IMR-90 (cell line): ENCODE results near the gene BCAS3. TPM values are rescaled to one million over a fixed set of nuclear protein-coding genes. Genes with fewer than 3 reads are reported as not detected.

Experiments
- ATAC-seq: fragments of 200-7000 bp; cut with Tn5 transposase; 2 replicates; pipeline ENCODE4 v1.9.1; 2020; ENCODE audit warnings: low read depth, mild to moderate bottlenecking, moderate library complexity
- BruUV-seq: library from RNA; stranded (reverse); fragments of 400-500 nt; replicated peaks from 2 replicates; lab custom pipeline; 2021; lab: Mats Ljungman, UMichigan
- CTCF ChIA-PET: fragments of 300-600 bp; formaldehyde crosslinking; extraction: SDS; loops from one replicate; lab custom pipeline; 2021; ENCODE audit warnings: antibody characterized with exemption; lab: Yijun Ruan, JAX
- POLR2A ChIA-PET: fragments of 300-600 bp; sonication (Branson Sonifier 250); formaldehyde crosslinking; loops from one replicate; lab custom pipeline; 2022; ENCODE audit warnings: antibody characterized with exemption; ENCODE audit not compliant: unreplicated experiment; lab: Charles Lee
- DNase-seq: peaks from one replicate; pipeline ENCODE4 v3.0.0; 2013
- H2AFZ ChIP-seq: replicated peaks from 2 replicates; pipeline ENCODE3; 2013; ENCODE audit warnings: low read length, mild to moderate bottlenecking; ENCODE audit not compliant: poor library complexity
- H2AK5ac ChIP-seq: 2 replicates; pipeline ENCODE4 v1.6.1; 2013; ENCODE audit warnings: low read depth, low read length, inconsistent platforms
- H2AK9ac ChIP-seq: replicated peaks from 2 replicates; pipeline ENCODE3; 2013; ENCODE audit warnings: mild to moderate bottlenecking, low read depth, low read length, moderate library complexity; ENCODE audit not compliant: poor library complexity
- H2BK120ac ChIP-seq: 2 replicates; pipeline ENCODE4 v1.6.1; 2013; ENCODE audit warnings: low read depth, low read length, inconsistent platforms
- H2BK15ac ChIP-seq: 3 replicates; pipeline ENCODE4 v1.6.1; 2013; ENCODE audit warnings: low read depth, low read length, inconsistent platforms
- H2BK20ac ChIP-seq: 2 replicates; pipeline ENCODE4 v1.6.1; 2013; ENCODE audit warnings: low read depth, mild to moderate bottlenecking, inconsistent platforms, low read length, moderate library complexity
- H2BK5ac ChIP-seq: 2 replicates; pipeline ENCODE4 v1.6.1; 2013; ENCODE audit warnings: mild to moderate bottlenecking, low read depth, low read length, inconsistent platforms; ENCODE audit not compliant: poor library complexity, severe bottlenecking
- H3K14ac ChIP-seq: replicated peaks from 2 replicates; pipeline ENCODE4 v1.6.1; 2013; ENCODE audit warnings: low read depth, low read length, inconsistent platforms
- H3K18ac ChIP-seq: 2 replicates; pipeline ENCODE4 v1.6.1; 2013; ENCODE audit warnings: low read depth, low read length, control low read depth
- H3K23ac ChIP-seq: 2 replicates; pipeline ENCODE4 v1.6.1; 2013; ENCODE audit warnings: low read depth, low read length, inconsistent platforms
- H3K27ac ChIP-seq: 2 replicates; pipeline ENCODE4 v1.5.1; 2013; ENCODE audit warnings: mild to moderate bottlenecking, control low read depth, low read length; ENCODE audit not compliant: insufficient read depth
- H3K27me3 ChIP-seq: 2 replicates; pipeline ENCODE4 v1.6.1; 2013; ENCODE audit warnings: low read length; ENCODE audit not compliant: control insufficient read depth, insufficient read depth
- H3K36me3 ChIP-seq: 2 replicates; pipeline ENCODE4 v1.6.1; 2013; ENCODE audit warnings: low read length, mixed read lengths; ENCODE audit not compliant: control insufficient read depth, insufficient read depth
- H3K4ac ChIP-seq: 2 replicates; pipeline ENCODE4 v1.6.1; 2013; ENCODE audit warnings: low read depth, low read length, inconsistent platforms
- H3K4me1 ChIP-seq: 2 replicates; pipeline ENCODE4 v1.6.1; 2013; ENCODE audit warnings: low read length, mixed read lengths; ENCODE audit not compliant: control insufficient read depth, insufficient read depth
- H3K4me2 ChIP-seq: 2 replicates; pipeline ENCODE4 v1.6.1; 2013; ENCODE audit warnings: low read depth, mild to moderate bottlenecking, control low read depth, low read length, moderate library complexity
- H3K4me3 ChIP-seq: 2 replicates; pipeline ENCODE4 v1.5.1; 2013; ENCODE audit warnings: low read depth, mild to moderate bottlenecking, control low read depth, low read length, moderate library complexity; ENCODE audit not compliant: insufficient read depth
- H3K56ac ChIP-seq: 2 replicates; pipeline ENCODE4 v1.6.1; 2013; ENCODE audit warnings: low read length, inconsistent platforms; ENCODE audit not compliant: insufficient read depth; ENCODE audit errors: extremely low read depth
- H3K79me1 ChIP-seq, 2 experiments: 2 replicates each; pipeline ENCODE4 v1.6.1; 2013; ENCODE audit warnings: low read length in 2 of 2, inconsistent platforms in 1 of 2, low read depth in 1 of 2
- H3K9ac ChIP-seq: 2 replicates; pipeline ENCODE4 v1.6.1; 2013; ENCODE audit warnings: low read depth, low read length, control low read depth
- H3K9me1 ChIP-seq: 2 replicates; pipeline ENCODE4 v1.6.1; 2013; ENCODE audit warnings: low read length, inconsistent platforms; ENCODE audit not compliant: insufficient read depth
- H3K9me3 ChIP-seq: 2 replicates; pipeline ENCODE4 v1.6.1; 2013; ENCODE audit warnings: low read length; ENCODE audit not compliant: control insufficient read depth, insufficient read depth
- H4K20me1 ChIP-seq: 2 replicates; pipeline ENCODE4 v1.6.1; 2013; ENCODE audit warnings: low read length, inconsistent platforms; ENCODE audit not compliant: insufficient read depth
- H4K5ac ChIP-seq: 2 replicates; pipeline ENCODE4 v1.6.1; 2013; ENCODE audit warnings: mild to moderate bottlenecking, low read depth, low read length, control low read depth
- H4K8ac ChIP-seq, 2 experiments: 2 replicates each; pipeline ENCODE4 v1.6.1; 2013; ENCODE audit warnings: low read depth in 2 of 2, low read length in 2 of 2, control low read depth in 1 of 2, inconsistent platforms in 1 of 2
- H4K91ac ChIP-seq: 2 replicates; pipeline ENCODE4 v1.6.1; 2013; ENCODE audit warnings: low read depth, low read length, inconsistent platforms; ENCODE audit not compliant: insufficient read depth
- BHLHE40 ChIP-seq: fragments of 150-350 bp; IDR thresholded peaks from 2 replicates; pipeline ENCODE4 v1.6.1; 2016; ENCODE audit warnings: mild to moderate bottlenecking, low read depth, low read length
- CEBPB ChIP-seq: IDR thresholded peaks from 2 replicates; pipeline ENCODE4 v1.6.1; 2012; ENCODE audit warnings: low read depth, low read length, improper control_type of control experiment
- CHD1 ChIP-seq: IDR thresholded peaks from 2 replicates; pipeline ENCODE4 v1.6.1; 2012; ENCODE audit warnings: low read depth, low read length, improper control_type of control experiment
- ELK1 ChIP-seq: fragments of 150-350 bp; IDR thresholded peaks from 2 replicates; pipeline ENCODE4 v1.6.1; 2016; ENCODE audit warnings: low read depth, mild to moderate bottlenecking, low read length, moderate library complexity, borderline replicate concordance
- FOS ChIP-seq: fragments of 150-350 bp; IDR thresholded peaks from 2 replicates; pipeline ENCODE4 v1.6.1; 2016; ENCODE audit warnings: low read depth, low read length
- MAFK ChIP-seq: IDR thresholded peaks from 2 replicates; pipeline ENCODE4 v1.6.1; 2012; ENCODE audit warnings: low read depth, low read length, improper control_type of control experiment
- MAZ ChIP-seq: IDR thresholded peaks from 2 replicates; pipeline ENCODE4 v1.6.1; 2012; ENCODE audit warnings: low read depth, mild to moderate bottlenecking, low read length, improper control_type of control experiment, moderate library complexity, borderline replicate concordance
- MXI1 ChIP-seq: IDR thresholded peaks from 2 replicates; pipeline ENCODE4 v1.6.1; 2012; ENCODE audit warnings: low read depth, mild to moderate bottlenecking, low read length, moderate library complexity, borderline replicate concordance
- NFE2L2 ChIP-seq: fragments of 150-350 bp; IDR thresholded peaks from 2 replicates; pipeline ENCODE4 v1.6.1; 2016; ENCODE audit warnings: low read depth, mild to moderate bottlenecking, low read length
- POLR2A ChIP-seq: IDR thresholded peaks from 2 replicates; pipeline ENCODE4 v1.6.1; 2012; ENCODE audit warnings: mild to moderate bottlenecking, low read depth, low read length
- RAD21 ChIP-seq: IDR thresholded peaks from 2 replicates; pipeline ENCODE4 v1.6.1; 2012; ENCODE audit warnings: low read length, improper control_type of control experiment
- RCOR1 ChIP-seq: IDR thresholded peaks from 2 replicates; pipeline ENCODE4 v1.6.1; 2012; ENCODE audit warnings: mild to moderate bottlenecking, low read length, improper control_type of control experiment; ENCODE audit not compliant: insufficient replicate concordance
- RFX5 ChIP-seq: IDR thresholded peaks from 2 replicates; pipeline ENCODE4 v1.8.0; 2012; ENCODE audit warnings: low read depth, mild to moderate bottlenecking, low read length, moderate library complexity
- SMC3 ChIP-seq: fragments of 150-350 bp; IDR thresholded peaks from 2 replicates; pipeline ENCODE4 v1.6.1; 2016; ENCODE audit warnings: low read depth, mild to moderate bottlenecking, antibody characterized with exemption, low read length, moderate library complexity
- USF2 ChIP-seq: fragments of 150-350 bp; IDR thresholded peaks from 2 replicates; pipeline ENCODE4 v1.6.1; 2017; ENCODE audit warnings: mild to moderate bottlenecking, antibody characterized with exemption, low read length, low read depth
- dilution Hi-C: fragments of 300-500 bp; cut with HindIII; formaldehyde crosslinking; loops from one replicate; pipeline ENCODE4 v1.14.3; 2018; ENCODE audit warnings: low sequenced_read_pairs; ENCODE audit not compliant: unreplicated experiment
- in situ Hi-C: fragments of 300-500 bp; cut with MboI; formaldehyde crosslinking; loops from 3 replicates; pipeline ENCODE4 v1.14.3; 2019; ENCODE audit warnings: low sequenced_read_pairs, inconsistent platforms, mixed read lengths
- intact Hi-C: fragments of 100-400 bp; cut with micrococcal nuclease; formaldehyde crosslinking; loops from 2 replicates; pipeline ENCODE4 v1.10.0; 2022
- polyA plus RNA-seq, 3 experiments: library from polyadenylated mRNA; depleted of rRNA; stranded (reverse); fragments of >200 nt; gene quantifications; 2 replicates each; pipeline ENCODE4 v1.2.3, GENCODE V29; 2012; ENCODE audit warnings: low replicate concordance in 1 of 3
- total RNA-seq: library from RNA; depleted of rRNA; stranded (reverse); fragments of >200 nt; gene quantifications from 2 replicates; pipeline ENCODE4 v1.2.3, GENCODE V29; 2012
- TF ChIP-seq, protein P1 (sequence below): conservative IDR thresholded peaks from 2 replicates; pipeline ENCODE4 v1.5.1; 2012; ENCODE audit warnings: mild to moderate bottlenecking, low read depth, low read length, improper control_type of control experiment

The BCAS3 gene
- total and polyA plus RNA-seq, 2 of the 4 experiments (the other 2 are of a cell fraction): 6.3 to 27.1 TPM

- in situ Hi-C loops: no loop called here
- Histone ChIP-seq H4K8ac (peak overlapping the region in 1 of 2 experiments; percentile 28; a peak in 1 of 4 replicates), H3K9me3 (peaks cover 3% of the 10 kb centered on the region), H2AFZ (no peak overlapping the region), H2BK120ac (no peak overlapping the region), H3K23ac (no peak overlapping the region), H3K79me1 (peaks cover 8 to 12% of the 10 kb centered on the region in 2 experiments; a peak in 2 of 4 replicates), H3K4me1 (no peaks in the 10 kb centered on the region), H3K56ac (no peak overlapping the region), H3K4me2 (no peak overlapping the region), H4K5ac (no peak overlapping the region), H3K27me3 (no peaks in the 10 kb centered on the region), H2BK20ac (0 out of 2 replicates have a peak overlapping the region, but pooled peaks have one; percentile 29), H3K4ac (peak overlapping the region; percentile 46), H3K27ac (no peak overlapping the region), H2AK9ac (no peak overlapping the region), H2BK15ac (no peak overlapping the region), H3K14ac (no peak overlapping the region), H2AK5ac (peak overlapping the region; percentile 30; the same call in 1 of the 2 replicates), H4K91ac (no peak overlapping the region; the same call in 1 of the 2 replicates), H4K20me1 (no peaks in the 10 kb centered on the region), H2BK5ac (no peak overlapping the region), H3K36me3 (no peaks in the 10 kb centered on the region), H3K4me3 (no peak overlapping the region), H3K9me1 (no peaks in the 10 kb centered on the region), H3K18ac (no peak overlapping the region), H3K9ac (no peak overlapping the region)
- dilution Hi-C loops: no loop called here
- ATAC-seq (no peak), DNase-seq (no peak)
- ChIA-PET POLR2A (no interaction called here), CTCF (interaction anchor here (1.0 to 1.3 kb wide), 4 partner anchors 10 to 250 kb away, joined by 3 to 4 read pairs (median 3); no protein-coding TSS in a partner anchor)
- intact Hi-C loops: loop anchor here (2.0 to 5.0 kb wide), 3 partner anchors 30 to 582 kb away; no protein-coding TSS in a partner anchor
- TF ChIP-seq NFE2L2 (no peak), ELK1 (no peak), USF2 (no peak), FOS (no peak), RAD21 (no peak), BHLHE40 (no peak), MAZ (no peak), CHD1 (no peak), SMC3 (no peak), RCOR1 (no peak), POLR2A (no peak), MXI1 (no peak), RFX5 (no peak), CEBPB (no peak), MAFK (no peak)
- TF ChIP-seq, protein P1, sequence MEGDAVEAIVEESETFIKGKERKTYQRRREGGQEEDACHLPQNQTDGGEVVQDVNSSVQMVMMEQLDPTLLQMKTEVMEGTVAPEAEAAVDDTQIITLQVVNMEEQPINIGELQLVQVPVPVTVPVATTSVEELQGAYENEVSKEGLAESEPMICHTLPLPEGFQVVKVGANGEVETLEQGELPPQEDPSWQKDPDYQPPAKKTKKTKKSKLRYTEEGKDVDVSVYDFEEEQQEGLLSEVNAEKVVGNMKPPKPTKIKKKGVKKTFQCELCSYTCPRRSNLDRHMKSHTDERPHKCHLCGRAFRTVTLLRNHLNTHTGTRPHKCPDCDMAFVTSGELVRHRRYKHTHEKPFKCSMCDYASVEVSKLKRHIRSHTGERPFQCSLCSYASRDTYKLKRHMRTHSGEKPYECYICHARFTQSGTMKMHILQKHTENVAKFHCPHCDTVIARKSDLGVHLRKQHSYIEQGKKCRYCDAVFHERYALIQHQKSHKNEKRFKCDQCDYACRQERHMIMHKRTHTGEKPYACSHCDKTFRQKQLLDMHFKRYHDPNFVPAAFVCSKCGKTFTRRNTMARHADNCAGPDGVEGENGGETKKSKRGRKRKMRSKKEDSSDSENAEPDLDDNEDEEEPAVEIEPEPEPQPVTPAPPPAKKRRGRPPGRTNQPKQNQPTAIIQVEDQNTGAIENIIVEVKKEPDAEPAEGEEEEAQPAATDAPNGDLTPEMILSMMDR: no peak
- no TSS peak for BruUV-seq
Observed at GRCh38 chr17:60970741-60971140, 293.1 kb downstream of the BCAS3 start.
